ENCODE data around the gene FHL1.

Gene FHL1

DNA sequence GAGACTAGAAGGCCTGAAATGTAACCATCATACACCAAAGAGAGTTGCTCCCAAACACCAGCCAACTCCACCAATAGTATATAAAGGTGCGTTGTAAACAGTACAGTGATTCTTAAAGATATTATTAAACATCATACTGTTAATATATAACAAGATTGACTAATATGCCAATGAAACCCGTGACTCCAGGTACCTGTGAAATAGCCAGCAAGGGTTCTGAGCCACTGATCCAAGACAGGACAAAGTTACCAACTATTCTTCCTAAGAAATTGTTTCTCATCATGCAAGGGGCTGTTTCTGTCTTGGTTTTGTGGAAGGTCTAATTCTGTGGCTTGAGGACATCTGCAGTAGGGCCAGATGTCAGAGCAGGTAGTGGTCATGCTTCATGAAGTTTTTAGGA, 47.2 kb downstream of the FHL1 start:
- in situ Hi-C loops (cut with HindIII; ENCODE audit: low sequenced_read_pairs) = no loop called here
- no peak for DNase-seq (ENCODE audit: low read depth, low spot score)
- no peak overlapping the region for H3K4me3 ChIP-seq (ENCODE audit: low read depth, low read length)
- TF ChIP-seq CTCF (IDR thresholded peaks at IDR 0.05; ENCODE audit: low read depth, low read length) = no peak

DNA sequence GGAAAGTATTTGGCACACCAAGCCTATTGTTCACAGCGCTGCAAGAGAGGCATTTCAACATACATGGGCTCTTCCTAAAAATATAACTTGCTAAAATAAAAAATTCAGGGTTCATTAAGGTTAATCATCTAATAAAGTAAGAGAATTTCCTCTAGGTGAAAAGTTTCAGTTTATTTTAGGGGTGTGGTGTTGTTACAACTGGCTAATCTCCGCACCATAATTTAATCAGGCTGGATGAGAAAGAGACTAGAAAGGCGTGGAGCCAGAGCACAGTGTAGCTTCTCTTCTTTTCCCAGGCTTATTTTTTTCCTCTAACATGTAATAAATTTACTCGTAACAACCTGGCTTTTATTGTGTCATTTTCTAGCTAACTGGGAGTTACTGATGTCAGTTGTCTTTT, 47.9 kb downstream of the FHL1 start:
- in situ Hi-C loops (cut with HindIII; ENCODE audit: low sequenced_read_pairs) = no loop called here
- no peak for TF ChIP-seq CTCF (IDR thresholded peaks at IDR 0.05; ENCODE audit: low read depth, low read length)

DNA sequence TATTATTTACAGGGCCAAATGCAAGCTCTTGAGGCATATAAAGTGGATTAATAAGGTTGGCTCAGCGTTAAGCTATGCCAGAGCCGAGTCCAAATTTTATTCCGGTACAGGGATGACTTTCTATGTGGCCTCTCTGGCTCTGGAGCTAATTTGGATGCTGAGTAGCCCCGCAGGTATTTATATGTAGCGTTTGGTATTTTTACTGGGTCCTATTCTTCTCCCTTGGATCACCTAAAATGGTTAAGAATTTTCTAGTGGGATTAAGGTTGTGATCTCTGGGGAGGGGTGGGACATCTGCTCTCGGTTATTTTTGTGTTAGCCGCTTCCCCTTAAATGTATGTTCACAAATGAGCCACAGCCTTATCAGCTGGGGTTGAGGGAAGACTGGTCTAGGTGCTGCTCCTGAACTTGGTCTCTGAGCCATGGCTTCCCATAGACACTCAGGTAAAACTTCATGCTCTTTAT, 49.4 kb downstream of the FHL1 start:
- DNase-seq (ENCODE audit: low read depth, low spot score) = no peak
- TF ChIP-seq CTCF (IDR thresholded peaks at IDR 0.05; ENCODE audit: low read depth, low read length) = no peak
- in situ Hi-C loops (cut with HindIII; ENCODE audit: low sequenced_read_pairs) = no loop called here
- no peak overlapping the region for H3K4me3 ChIP-seq (ENCODE audit: low read depth, low read length)

More for the DNA sequence above, 47.9 kb downstream of the FHL1 start:
- no peak for DNase-seq (ENCODE audit: low read depth, low spot score)
- H3K4me3 ChIP-seq (ENCODE audit: low read depth, low read length) = no peak overlapping the region

- no peak for DNase-seq (ENCODE audit: low read depth, low spot score)
- no peak for TF ChIP-seq CTCF (IDR thresholded peaks at IDR 0.05; ENCODE audit: low read depth, low read length)
- no peak overlapping the region for H3K4me3 ChIP-seq (ENCODE audit: low read depth, low read length)
- in situ Hi-C loops (cut with HindIII; ENCODE audit: low sequenced_read_pairs) = no loop called here
These were observed 50.7 kb downstream of the FHL1 start for GRCh38 chrX:136198010-136198409.

- H3K4me3 ChIP-seq (ENCODE audit: low read depth, low read length) = no peak overlapping the region
- TF ChIP-seq CTCF (IDR thresholded peaks at IDR 0.05; ENCODE audit: low read depth, low read length) = no peak
- in situ Hi-C loops (cut with HindIII; ENCODE audit: low sequenced_read_pairs) = no loop called here
- DNase-seq (ENCODE audit: low read depth, low spot score) = no peak
These were observed 51.4 kb downstream of the FHL1 start for GRCh38 chrX:136198678-136199243.

- no peak for TF ChIP-seq CTCF (IDR thresholded peaks at IDR 0.05; ENCODE audit: low read depth, low read length)
- in situ Hi-C loops (cut with HindIII; ENCODE audit: low sequenced_read_pairs) = no loop called here
- no peak overlapping the region for H3K4me3 ChIP-seq (ENCODE audit: low read depth, low read length)
- no peak for DNase-seq (ENCODE audit: low read depth, low spot score)
These were observed 52.0 kb downstream of the FHL1 start for GRCh38 chrX:136199365-136199764.
